ENCODE data around the gene RAB1A. TPM values are rescaled to one million over a fixed set of nuclear protein-coding genes. Genes with fewer than 3 reads are reported as not detected.

Gene RAB1A
- total and polyA plus RNA-seq, 12 donors: 53.8 to 235 (median 136) TPM

DNA sequence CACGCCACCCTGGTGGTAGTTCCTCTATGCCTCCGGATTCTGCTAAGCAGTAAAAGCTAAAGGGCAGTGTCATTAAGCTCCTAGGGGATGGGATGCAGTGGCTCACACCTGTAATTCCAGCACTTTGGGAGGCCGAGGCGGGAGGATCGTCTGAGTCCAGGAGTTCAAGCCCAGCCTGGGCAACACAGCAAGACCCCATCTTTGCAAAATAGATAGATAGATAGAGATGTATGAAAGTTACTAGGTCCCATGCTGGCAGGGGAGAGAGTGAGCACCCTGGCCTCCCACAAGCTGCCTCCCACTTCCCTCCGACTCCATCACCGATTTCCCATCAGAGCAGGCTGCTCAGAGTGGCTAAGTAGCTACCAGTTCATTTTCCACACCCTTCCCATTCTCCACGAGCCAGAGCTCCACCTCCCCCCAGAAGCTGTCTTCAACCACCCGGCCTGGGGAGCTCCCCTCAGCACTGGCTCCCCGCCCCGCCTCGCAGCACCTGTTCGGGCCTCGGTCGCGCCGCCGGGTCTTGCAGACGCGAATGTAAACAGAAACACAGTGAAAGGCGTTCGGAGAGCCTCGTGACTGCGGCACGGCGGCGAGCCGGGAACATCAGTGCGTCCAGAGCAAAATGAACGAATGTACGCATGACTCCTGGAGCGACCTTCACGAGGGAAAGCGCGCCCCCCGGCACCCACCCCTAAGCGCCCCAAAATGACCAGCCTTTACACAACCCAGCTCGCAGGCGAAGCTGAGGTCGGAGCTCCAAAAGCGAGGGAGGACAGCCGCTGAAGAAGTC is 74.3 kb downstream of the RAB1A start:
- TF ChIP-seq, protein P1, sequence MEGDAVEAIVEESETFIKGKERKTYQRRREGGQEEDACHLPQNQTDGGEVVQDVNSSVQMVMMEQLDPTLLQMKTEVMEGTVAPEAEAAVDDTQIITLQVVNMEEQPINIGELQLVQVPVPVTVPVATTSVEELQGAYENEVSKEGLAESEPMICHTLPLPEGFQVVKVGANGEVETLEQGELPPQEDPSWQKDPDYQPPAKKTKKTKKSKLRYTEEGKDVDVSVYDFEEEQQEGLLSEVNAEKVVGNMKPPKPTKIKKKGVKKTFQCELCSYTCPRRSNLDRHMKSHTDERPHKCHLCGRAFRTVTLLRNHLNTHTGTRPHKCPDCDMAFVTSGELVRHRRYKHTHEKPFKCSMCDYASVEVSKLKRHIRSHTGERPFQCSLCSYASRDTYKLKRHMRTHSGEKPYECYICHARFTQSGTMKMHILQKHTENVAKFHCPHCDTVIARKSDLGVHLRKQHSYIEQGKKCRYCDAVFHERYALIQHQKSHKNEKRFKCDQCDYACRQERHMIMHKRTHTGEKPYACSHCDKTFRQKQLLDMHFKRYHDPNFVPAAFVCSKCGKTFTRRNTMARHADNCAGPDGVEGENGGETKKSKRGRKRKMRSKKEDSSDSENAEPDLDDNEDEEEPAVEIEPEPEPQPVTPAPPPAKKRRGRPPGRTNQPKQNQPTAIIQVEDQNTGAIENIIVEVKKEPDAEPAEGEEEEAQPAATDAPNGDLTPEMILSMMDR (IDR thresholded peaks at IDR 0.05): no peak
- no peak for TF ChIP-seq POLR2A (IDR thresholded peaks at IDR 0.05)
- H3K27ac ChIP-seq: peak overlapping the region in 4 of 5 donors; percentile 61 to 87 (median 69)
- H3K9me3 ChIP-seq (replicated peaks in 1 of 3): no peaks in the 10 kb centered on the region
- peak overlapping the region; percentile 59 to 84 (median 68) for H3K4me3 ChIP-seq
- peaks cover 8 to 34% of the 10 kb centered on the region in 2 donors for H3K4me1 ChIP-seq (replicated peaks in 1 of 2)
- no peaks in the 10 kb centered on the region for H3K27me3 ChIP-seq
- intact Hi-C loops (cut with DNase I): no loop called here
- no peaks in the 10 kb centered on the region for H3K36me3 ChIP-seq (replicated peaks in 1 of 2)
- DNase-seq: no peak
- WGBS, 4 donors: 8 to 23% (median 13%) methylated on average over 13 to 42 of the region's 42 CpGs

DNA sequence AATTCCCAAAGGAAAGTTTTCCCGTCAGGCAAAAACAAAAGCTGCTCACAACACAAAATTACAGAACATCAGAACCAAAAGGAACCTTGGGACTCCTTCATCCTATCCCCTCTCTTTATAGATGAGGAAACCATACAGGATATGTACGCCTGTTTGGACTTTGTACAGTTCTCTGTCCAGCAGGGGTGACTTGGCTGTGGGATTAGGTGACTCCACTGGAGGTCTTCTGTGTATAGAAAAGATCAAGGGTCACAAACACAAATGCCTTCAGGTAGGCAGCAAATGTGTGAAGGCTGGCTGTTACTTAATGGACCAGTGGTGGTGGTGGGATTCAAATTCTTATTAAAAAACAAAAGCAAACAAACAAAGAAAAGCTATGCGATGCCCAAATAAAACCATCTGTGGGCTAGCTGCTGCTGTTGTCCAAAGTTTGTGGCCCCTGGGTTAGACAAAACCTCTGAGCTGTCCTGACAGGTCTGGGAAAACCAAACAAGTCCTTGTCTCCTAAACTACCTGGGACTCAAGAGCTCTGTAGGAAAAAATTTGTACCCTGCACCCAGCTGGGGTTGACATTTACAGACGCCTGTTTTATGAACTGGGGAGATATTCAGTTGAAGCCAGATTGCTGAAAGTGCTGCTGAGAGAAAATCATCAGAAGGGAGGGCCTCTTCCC is 75.0 kb downstream of the RAB1A start:
- TF ChIP-seq POLR2A (IDR thresholded peaks at IDR 0.05): no peak
- TF ChIP-seq, protein P1 (IDR thresholded peaks at IDR 0.05): no peak
- 66 to 78% (median 72%) methylated on average over 4 of the region's 4 CpGs for WGBS, 4 donors
- no peaks in the 10 kb centered on the region for H3K9me3 ChIP-seq (replicated peaks in 1 of 3)
- no peak overlapping the region for H3K4me3 ChIP-seq
- intact Hi-C loops (cut with DNase I): no loop called here
- DNase-seq: no peak
- H3K27me3 ChIP-seq: no peaks in the 10 kb centered on the region
- H3K4me1 ChIP-seq (replicated peaks in 1 of 2): peaks cover 8 to 31% of the 10 kb centered on the region in 2 donors
- H3K27ac ChIP-seq: no peak overlapping the region
- H3K36me3 ChIP-seq (replicated peaks in 1 of 2): no peaks in the 10 kb centered on the region

DNA sequence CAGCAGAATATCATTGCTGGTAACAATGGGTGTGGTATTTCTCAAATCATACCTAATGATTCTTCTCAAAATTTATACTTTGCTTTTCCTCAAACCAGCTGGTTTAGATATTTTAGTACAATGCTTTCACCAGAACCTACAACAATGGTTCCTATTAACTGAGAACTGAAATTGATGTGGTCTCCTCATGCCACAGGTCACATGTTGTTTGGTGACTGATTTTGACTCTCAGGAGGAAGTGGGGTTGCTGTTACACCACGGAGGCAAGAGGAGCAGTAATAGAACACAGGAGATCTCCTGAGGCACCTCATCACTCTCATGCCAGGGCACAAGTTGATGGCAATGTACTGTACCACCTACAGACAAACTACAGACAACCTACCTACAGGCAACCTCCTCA is 76.7 kb downstream of the RAB1A start:
- peaks cover 8 to 17% of the 10 kb centered on the region in 2 donors for H3K4me1 ChIP-seq (replicated peaks in 1 of 2)
- H3K27ac ChIP-seq: no peak overlapping the region
- DNase-seq: no peak
- H3K36me3 ChIP-seq (replicated peaks in 1 of 2): no peaks in the 10 kb centered on the region
- no peak overlapping the region for H3K4me3 ChIP-seq
- H3K27me3 ChIP-seq: no peaks in the 10 kb centered on the region
- WGBS, 4 donors: 35 to 67% (median 47%) methylated on average over 1 of the region's 1 CpG
- intact Hi-C loops (cut with DNase I): no loop called here
- H3K9me3 ChIP-seq (replicated peaks in 1 of 3): no peaks in the 10 kb centered on the region
- TF ChIP-seq, protein P1 (IDR thresholded peaks at IDR 0.05): no peak
- no peak for TF ChIP-seq POLR2A (IDR thresholded peaks at IDR 0.05)

DNA sequence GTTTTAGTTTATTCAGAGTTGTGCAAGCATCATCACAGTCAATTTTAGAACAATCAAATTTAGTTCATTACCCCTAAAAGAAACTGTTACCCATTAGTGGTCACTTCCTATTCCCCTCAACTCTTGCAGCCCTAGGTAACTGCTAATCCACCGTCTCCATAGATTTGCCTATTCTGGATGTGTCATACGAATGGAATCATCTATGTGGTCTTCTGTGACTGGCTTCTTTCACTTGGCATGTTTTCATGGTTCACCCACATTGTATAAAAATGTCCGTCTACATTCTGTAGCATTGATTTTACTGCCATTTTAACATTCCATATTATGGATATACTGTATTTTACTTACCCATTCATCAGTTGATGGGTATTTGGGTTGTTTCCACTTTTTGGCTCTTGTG is 79.0 kb downstream of the RAB1A start:
- H3K4me3 ChIP-seq: no peak overlapping the region
- TF ChIP-seq POLR2A (IDR thresholded peaks at IDR 0.05): no peak
- no peak for DNase-seq
- H3K27me3 ChIP-seq: no peaks in the 10 kb centered on the region
- H3K4me1 ChIP-seq (replicated peaks in 1 of 2): peaks cover 0 to 6% of the 10 kb centered on the region in 2 donors
- 83 to 95% (median 94%) methylated on average over 3 of the region's 3 CpGs for WGBS, 4 donors
- no peak overlapping the region for H3K27ac ChIP-seq
- H3K9me3 ChIP-seq (replicated peaks in 1 of 3): no peaks in the 10 kb centered on the region
- H3K36me3 ChIP-seq (replicated peaks in 1 of 2): no peaks in the 10 kb centered on the region
- intact Hi-C loops (cut with DNase I): no loop called here
